ENCODE results near the gene RAB44. TPM values are rescaled to one million over a fixed set of nuclear protein-coding genes. Genes with fewer than 3 reads are reported as not detected.
"Not testable (repeated sequence)": the region's sequence is repeated elsewhere in the genome, so short reads cannot be mapped to it uniquely, and the experiment has no call there.

RAB44 gene
- total RNA-seq, 2 donors from 2014 or later = 0.05 to 0.12 TPM

- intact Hi-C loops (cut with DNase I) = loop anchor here in 1 of 2 donors (5.0 kb wide), 2 partner anchors 34 to 99 kb away; no protein-coding TSS in a partner anchor
- no peak for ATAC-seq
- no peak for DNase-seq
Observed at GRCh38 chr6:36721369-36722140, 23.9 kb downstream of the RAB44 start.

- intact Hi-C loops (cut with DNase I) = loop anchor here in 1 of 2 donors (5.0 kb wide), 2 partner anchors 35 to 100 kb away; no protein-coding TSS in a partner anchor
- DNase-seq = no peak
- ATAC-seq = no peak
Observed at GRCh38 chr6:36722365-36722764, 24.7 kb downstream of the RAB44 start.

GRCh38 chr6:36722879-36723278 is 25.3 kb downstream of the RAB44 start:
- ATAC-seq (no peak), DNase-seq (no peak)
- intact Hi-C loops (cut with DNase I) = loop anchor here in 1 of 2 donors (5.0 kb wide), 2 partner anchors 36 to 101 kb away; no protein-coding TSS in a partner anchor

- not testable (repeated sequence) for DNase-seq, ATAC-seq
- intact Hi-C loops (cut with DNase I) = loop anchor here in 1 of 2 donors (5.0 kb wide), 2 partner anchors 37 to 102 kb away; no protein-coding TSS in a partner anchor
Observed at GRCh38 chr6:36723992-36724391, 26.4 kb downstream of the RAB44 start.

GRCh38 chr6:36724514-36725390 is 27.1 kb downstream of the RAB44 start:
- intact Hi-C loops (cut with DNase I) = loop anchor here in 1 of 2 donors (5.0 kb wide), 2 partner anchors 37 to 102 kb away; no protein-coding TSS in a partner anchor
- peak; percentile 63 to 79 for ATAC-seq
- peak; percentile 79 for DNase-seq

- DNase-seq (no peak), ATAC-seq (no peak)
- intact Hi-C loops (cut with DNase I) = no loop called here
Observed at GRCh38 chr6:36725581-36725980, 28.0 kb downstream of the RAB44 start.

GRCh38 chr6:36727505-36728021 is 29.9 kb downstream of the RAB44 start:
- intact Hi-C loops (cut with DNase I) = no loop called here
- DNase-seq (no peak), ATAC-seq (no peak)

GRCh38 chr6:36728289-36729160 is 30.9 kb downstream of the RAB44 start:
- no peak for ATAC-seq
- no peak for DNase-seq
- intact Hi-C loops (cut with DNase I) = no loop called here

- intact Hi-C loops (cut with DNase I) = no loop called here
- ATAC-seq = peak in 1 of 2 donors; percentile 10
- no peak for DNase-seq
Observed at GRCh38 chr6:36729161-36729524, 31.5 kb downstream of the RAB44 start.

- DNase-seq (no peak), ATAC-seq (no peak)
- intact Hi-C loops (cut with DNase I) = no loop called here
Observed at GRCh38 chr6:36730424-36731380, 33.1 kb downstream of the RAB44 start.

GRCh38 chr6:36731622-36732310 is 34.1 kb downstream of the RAB44 start:
- ATAC-seq (no peak), DNase-seq (no peak)
- intact Hi-C loops (cut with DNase I) = no loop called here

- intact Hi-C loops (cut with DNase I) = no loop called here
- DNase-seq = no peak
- no peak for ATAC-seq
Observed at GRCh38 chr6:36733300-36733699, 35.7 kb downstream of the RAB44 start.

- no peak for DNase-seq
Observed at GRCh38 chr6:36734486-36735060, 36.9 kb downstream of the RAB44 start.

GRCh38 chr6:36735110-36736071 is 37.8 kb downstream of the RAB44 start:
- intact Hi-C loops (cut with DNase I) = no loop called here
- peak; percentile 90 for DNase-seq
- ATAC-seq = peak; percentile 83 to 93

More at GRCh38 chr6:36734486-36735060, 36.9 kb downstream of the RAB44 start:
- intact Hi-C loops (cut with DNase I) = no loop called here
- ATAC-seq = no peak

- no peak for DNase-seq
- no peak for ATAC-seq
- intact Hi-C loops (cut with DNase I) = no loop called here
Observed at GRCh38 chr6:36737043-36737785, 39.6 kb downstream of the RAB44 start.
